Lower leg skin (tissue), 4 donors: Measurements from ENCODE around the gene SNAPC1. TPM values are rescaled to one million over a fixed set of nuclear protein-coding genes. Genes with fewer than 3 reads are reported as not detected.

Experiments used
- DNase-seq, 2 donors: peaks; one replicate each; pipeline ENCODE4 v3.0.0-alpha.2; 2019; ENCODE audit warnings: low spot score in 2 of 2
- H3K4me3 ChIP-seq: fragments of 200-600 bp; sonication (generic); 2 replicates; pipeline ENCODE4 v1.5.1; 2017; ENCODE audit warnings: mild to moderate bottlenecking, low read depth; ENCODE audit not compliant: poor library complexity, severe bottlenecking
- CTCF ChIP-seq, 3 donors: fragments of 450-650 bp; IDR thresholded peaks; one replicate each; pipeline ENCODE4 v1.5.1; 2016; ENCODE audit warnings: antibody characterized with exemption in 3 of 3, mild to moderate bottlenecking in 3 of 3, moderate library complexity in 2 of 3
- POLR2A ChIP-seq, 2 donors: fragments of 450-650 bp; IDR thresholded peaks; one replicate each; pipeline ENCODE4 v1.6.1; 2016 to 2017; ENCODE audit warnings: antibody characterized with exemption in 2 of 2, mild to moderate bottlenecking in 1 of 2, moderate library complexity in 1 of 2
- WGBS, 2 donors: methylation state at CpG; one replicate each; pipeline ENCODE4 v1.1.5; 2018; 5-methylcytosine and 5-hydroxymethylcytosine counted together
- intact Hi-C: fragments of 100-400 bp; cut with DNase I; formaldehyde crosslinking; loops from one replicate; pipeline ENCODE4 v1.15.0; 2023; ENCODE audit warnings: low total_unique reads
- total RNA-seq, 4 donors: library from RNA; depleted of rRNA; stranded (reverse); fragments of >200 nt; gene quantifications; one replicate each; pipeline ENCODE4 v1.1.0, GENCODE V29; 2016

SNAPC1 gene
- total RNA-seq, 4 donors from 2014 or later = 7.1 to 8.7 (median 8.0) TPM

GRCh38 chr14:61838661-61839245 is 76.5 kb downstream of the SNAPC1 start:
- 54 to 64% methylated on average over 5 of the region's 5 CpGs for WGBS, 2 donors
- intact Hi-C loops = loop anchor here (5.0 to 10.0 kb wide), 2 partner anchors 104 to 381 kb away; no protein-coding TSS in a partner anchor
- no peak overlapping the region for H3K4me3 ChIP-seq
- no peak for TF ChIP-seq POLR2A (IDR thresholded peaks at IDR 0.05)
- no peak for DNase-seq

- no peak for DNase-seq
- 43 to 50% methylated on average over 4 of the region's 4 CpGs for WGBS, 2 donors
- TF ChIP-seq POLR2A (IDR thresholded peaks at IDR 0.05) (no peak), CTCF (IDR thresholded peaks at IDR 0.05) (no peak)
- H3K4me3 ChIP-seq = no peak overlapping the region
- intact Hi-C loops = loop anchor here (5.0 to 10.0 kb wide), 2 partner anchors 105 to 382 kb away; no protein-coding TSS in a partner anchor
Observed at GRCh38 chr14:61839507-61839906, 77.3 kb downstream of the SNAPC1 start.

GRCh38 chr14:61841145-61841544 is 78.9 kb downstream of the SNAPC1 start:
- intact Hi-C loops = no loop called here
- TF ChIP-seq CTCF (IDR thresholded peaks at IDR 0.05) (no peak), POLR2A (IDR thresholded peaks at IDR 0.05) (no peak)

More at GRCh38 chr14:61841145-61841544, 78.9 kb downstream of the SNAPC1 start:
- H3K4me3 ChIP-seq = no peak overlapping the region
- DNase-seq = no peak

Other genes starting within 250 kb of the SNAPC1 start
- 10 to 100 TPM; 48.8 to 88.8 (median 57.4) TPM for gene HIF1A, start 66.9 kb upstream of the SNAPC1 start, total RNA-seq
- under 1 TPM in 2 of 4 donors, not detected in 2; under 0.01 to 0.03 TPM for gene SYT16, start 50.3 kb downstream of the SNAPC1 start, total RNA-seq